ENCODE data around the gene PRKACA. TPM values are rescaled to one million over a fixed set of nuclear protein-coding genes. Genes with fewer than 3 reads are reported as not detected.

PRKACA gene
- total RNA-seq, 4 donors from 2014 or later: 37.3 to 81.8 (median 45.6) TPM

GRCh38 chr19:14150770-14151661, 33.5 kb upstream of the PRKACA start:
- no peak for TF ChIP-seq CTCF (IDR thresholded peaks at IDR 0.05; ENCODE audit: low read depth)

- no peak for TF ChIP-seq CTCF (IDR thresholded peaks at IDR 0.05; ENCODE audit: low read depth)
These were observed 32.6 kb upstream of the PRKACA start for GRCh38 chr19:14150041-14150769.

- TF ChIP-seq CTCF (IDR thresholded peaks at IDR 0.05; ENCODE audit: low read depth): no peak
These were observed 32.0 kb upstream of the PRKACA start for GRCh38 chr19:14149509-14149994.

GRCh38 chr19:14148751-14149410, 31.3 kb upstream of the PRKACA start:
- no peak for TF ChIP-seq CTCF (IDR thresholded peaks at IDR 0.05; ENCODE audit: low read depth)

GRCh38 chr19:14147797-14148605, 30.4 kb upstream of the PRKACA start:
- TF ChIP-seq CTCF (IDR thresholded peaks at IDR 0.05; ENCODE audit: low read depth): no peak

GRCh38 chr19:14146789-14147216, 29.2 kb upstream of the PRKACA start:
- no peak for TF ChIP-seq CTCF (IDR thresholded peaks at IDR 0.05; ENCODE audit: low read depth)

All from subcutaneous adipose tissue (tissue), 4 donors.